Measurements from ENCODE around the gene SERP2. TPM values are rescaled to one million over a fixed set of nuclear protein-coding genes. Genes with fewer than 3 reads are reported as not detected.

SERP2 gene
- total RNA-seq, 2 donors from 2014 or later: 1.0 to 3.6 TPM

DNA sequence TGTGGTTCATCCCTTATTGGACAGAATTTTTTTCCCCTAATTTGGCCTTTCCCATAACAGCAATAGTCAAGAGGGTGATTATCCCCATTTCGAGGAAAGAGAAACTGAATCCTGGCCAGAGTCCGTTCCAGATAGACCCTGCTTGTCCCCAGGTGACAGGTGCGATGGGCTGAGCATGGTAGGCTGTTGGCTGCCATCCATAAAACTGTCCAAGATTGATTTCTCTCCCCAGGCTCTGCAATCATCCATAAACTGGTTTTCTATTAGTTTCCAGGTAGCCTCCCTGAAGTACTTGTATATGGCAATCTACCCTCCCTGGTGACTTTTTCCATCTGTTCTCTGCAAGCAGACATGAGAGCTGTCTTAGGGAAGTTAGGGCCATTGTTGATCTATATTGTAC lies 25.4 kb downstream of the SERP2 start:
- no peaks in the 10 kb centered on the region for H3K4me1 Mint-ChIP-seq (ENCODE audit: low read depth)
- H3K4me3 Mint-ChIP-seq: no peak overlapping the region
- no peak for ATAC-seq (replicated peaks in 1 of 2)
- H3K27me3 Mint-ChIP-seq (ENCODE audit: low read depth): no peaks in the 10 kb centered on the region
- H3K27ac Mint-ChIP-seq: no peak overlapping the region
- no peaks in the 10 kb centered on the region for H3K9me3 Mint-ChIP-seq
- no peaks in the 10 kb centered on the region for H3K36me3 Mint-ChIP-seq (ENCODE audit: insufficient read depth in 2 of 2)
- no peak for DNase-seq

DNA sequence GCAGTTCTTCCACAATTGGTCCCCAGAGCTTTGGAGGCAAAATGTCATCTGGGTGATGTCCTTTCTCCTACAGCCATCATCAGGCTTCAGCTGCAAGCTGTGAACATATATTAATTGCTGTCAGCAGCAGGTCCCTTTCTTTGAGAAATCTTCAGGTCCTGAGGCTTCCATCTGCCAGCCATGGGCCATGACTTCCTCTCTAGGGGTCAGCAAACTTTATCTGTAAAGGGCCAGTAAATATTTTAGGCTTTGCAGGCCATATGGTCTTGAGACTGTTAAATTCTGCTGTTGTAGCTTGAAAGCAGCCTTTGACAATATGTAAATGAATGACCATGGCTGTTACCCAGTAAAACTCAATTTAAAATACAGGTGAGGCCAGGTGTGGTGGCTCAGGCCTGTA lies 27.1 kb downstream of the SERP2 start:
- H3K27ac Mint-ChIP-seq: no peak overlapping the region
- no peaks in the 10 kb centered on the region for H3K27me3 Mint-ChIP-seq (ENCODE audit: low read depth)

DNA sequence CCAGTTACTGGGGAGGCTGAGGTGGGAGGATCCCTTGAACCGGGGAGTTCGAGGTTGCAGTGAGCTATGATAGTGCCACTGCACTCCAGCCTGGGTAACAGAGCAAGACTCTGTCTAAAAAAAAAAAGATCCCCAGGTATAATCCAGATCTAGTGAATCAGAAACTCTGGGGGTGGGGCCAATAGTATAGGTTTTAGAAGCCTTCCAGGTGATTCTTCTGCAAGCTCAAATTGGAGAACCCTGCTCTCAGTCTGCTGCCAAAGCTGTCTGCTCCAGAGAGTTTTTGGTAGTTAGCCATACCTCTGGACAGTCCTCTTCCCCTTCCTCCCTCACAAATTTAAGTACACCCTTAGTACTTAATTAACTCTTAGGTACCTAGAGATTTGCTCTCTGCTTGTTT lies 28.0 kb downstream of the SERP2 start:
- ATAC-seq (replicated peaks in 1 of 2) (no peak), DNase-seq (no peak)
- H3K36me3 Mint-ChIP-seq (ENCODE audit: insufficient read depth in 2 of 2): no peaks in the 10 kb centered on the region
- H3K27me3 Mint-ChIP-seq (ENCODE audit: low read depth): peaks cover 6% of the 10 kb centered on the region
- H3K27ac Mint-ChIP-seq: no peak overlapping the region
- no peak overlapping the region for H3K4me3 Mint-ChIP-seq
- no peaks in the 10 kb centered on the region for H3K4me1 Mint-ChIP-seq (ENCODE audit: low read depth)
- no peaks in the 10 kb centered on the region for H3K9me3 Mint-ChIP-seq

More for the DNA sequence above, 27.1 kb downstream of the SERP2 start:
- DNase-seq: no peak
- Mint-ChIP-seq H3K36me3 (ENCODE audit: insufficient read depth in 2 of 2) (no peaks in the 10 kb centered on the region), H3K4me3 (no peak overlapping the region), H3K4me1 (ENCODE audit: low read depth) (no peaks in the 10 kb centered on the region), H3K9me3 (no peaks in the 10 kb centered on the region)
- ATAC-seq (replicated peaks in 1 of 2): no peak

DNA sequence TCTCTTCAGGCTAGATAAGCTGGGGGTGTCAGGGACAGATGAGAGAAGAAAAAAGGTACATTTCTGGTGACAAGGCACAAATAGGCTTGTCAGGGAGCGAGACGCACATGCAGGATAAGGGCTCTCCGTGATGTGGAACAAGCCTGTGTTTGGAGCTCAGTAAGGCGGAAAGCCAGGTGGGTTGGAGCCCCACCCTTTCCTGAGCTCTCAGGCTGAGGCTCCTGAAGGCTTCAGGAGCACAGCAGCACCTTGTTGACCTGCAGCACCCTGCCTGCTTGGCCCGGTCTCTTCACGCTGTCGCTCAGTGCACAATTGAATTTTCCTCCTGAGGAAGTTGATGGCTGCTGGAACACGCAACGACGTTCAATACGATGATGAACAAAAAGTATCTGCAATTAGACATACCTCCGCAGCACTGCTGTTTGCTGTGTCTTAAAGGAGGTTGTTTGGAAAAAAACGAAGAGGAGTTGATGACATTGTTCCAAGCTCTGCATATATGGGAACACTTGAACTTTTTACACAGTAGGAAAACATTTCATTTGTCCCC lies 29.3 kb downstream of the SERP2 start:
- H3K4me1 Mint-ChIP-seq (ENCODE audit: low read depth): no peaks in the 10 kb centered on the region
- H3K27ac Mint-ChIP-seq: no peak overlapping the region
- peaks cover 12% of the 10 kb centered on the region for H3K27me3 Mint-ChIP-seq (ENCODE audit: low read depth)
- DNase-seq: no peak
- no peak overlapping the region for H3K4me3 Mint-ChIP-seq
- no peaks in the 10 kb centered on the region for H3K36me3 Mint-ChIP-seq (ENCODE audit: insufficient read depth in 2 of 2)
- no peak for ATAC-seq (replicated peaks in 1 of 2)
- no peaks in the 10 kb centered on the region for H3K9me3 Mint-ChIP-seq

DNA sequence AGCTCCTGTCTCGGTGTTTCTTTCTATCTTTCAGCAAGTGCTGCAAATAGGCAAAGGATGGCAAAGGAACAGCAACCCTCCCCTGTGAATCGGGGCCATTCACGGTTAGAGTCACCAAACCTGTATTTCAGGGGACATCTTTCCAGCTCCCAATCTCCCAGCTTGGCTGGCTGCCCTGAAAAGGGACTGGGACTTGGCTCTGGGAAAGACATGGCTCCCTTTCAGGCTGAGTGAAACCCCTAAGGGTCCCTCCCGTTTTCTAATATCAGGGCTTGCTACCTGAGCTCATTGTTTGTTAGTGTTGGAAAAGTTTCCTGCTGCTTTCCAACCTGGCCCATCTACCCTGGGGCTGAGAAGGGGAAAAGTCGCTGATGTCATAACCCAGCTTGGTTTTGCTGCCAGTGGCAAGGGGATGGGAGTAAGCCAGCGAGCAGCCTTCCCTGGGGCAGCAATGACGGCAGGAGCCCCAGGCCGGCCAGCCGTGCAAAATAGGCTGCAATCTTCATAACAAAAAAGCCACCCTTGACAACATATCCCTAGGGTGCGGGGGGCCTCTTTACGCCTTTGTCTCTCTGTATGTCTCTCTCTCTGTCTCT lies 29.9 kb downstream of the SERP2 start:
- H3K27ac Mint-ChIP-seq: no peak overlapping the region
- no peaks in the 10 kb centered on the region for H3K9me3 Mint-ChIP-seq
- no peaks in the 10 kb centered on the region for H3K4me1 Mint-ChIP-seq (ENCODE audit: low read depth)
- DNase-seq (no peak), ATAC-seq (replicated peaks in 1 of 2) (no peak)
- H3K27me3 Mint-ChIP-seq (ENCODE audit: low read depth): peaks cover 12% of the 10 kb centered on the region
- H3K36me3 Mint-ChIP-seq (ENCODE audit: insufficient read depth in 2 of 2): no peaks in the 10 kb centered on the region
- H3K4me3 Mint-ChIP-seq: no peak overlapping the region

DNA sequence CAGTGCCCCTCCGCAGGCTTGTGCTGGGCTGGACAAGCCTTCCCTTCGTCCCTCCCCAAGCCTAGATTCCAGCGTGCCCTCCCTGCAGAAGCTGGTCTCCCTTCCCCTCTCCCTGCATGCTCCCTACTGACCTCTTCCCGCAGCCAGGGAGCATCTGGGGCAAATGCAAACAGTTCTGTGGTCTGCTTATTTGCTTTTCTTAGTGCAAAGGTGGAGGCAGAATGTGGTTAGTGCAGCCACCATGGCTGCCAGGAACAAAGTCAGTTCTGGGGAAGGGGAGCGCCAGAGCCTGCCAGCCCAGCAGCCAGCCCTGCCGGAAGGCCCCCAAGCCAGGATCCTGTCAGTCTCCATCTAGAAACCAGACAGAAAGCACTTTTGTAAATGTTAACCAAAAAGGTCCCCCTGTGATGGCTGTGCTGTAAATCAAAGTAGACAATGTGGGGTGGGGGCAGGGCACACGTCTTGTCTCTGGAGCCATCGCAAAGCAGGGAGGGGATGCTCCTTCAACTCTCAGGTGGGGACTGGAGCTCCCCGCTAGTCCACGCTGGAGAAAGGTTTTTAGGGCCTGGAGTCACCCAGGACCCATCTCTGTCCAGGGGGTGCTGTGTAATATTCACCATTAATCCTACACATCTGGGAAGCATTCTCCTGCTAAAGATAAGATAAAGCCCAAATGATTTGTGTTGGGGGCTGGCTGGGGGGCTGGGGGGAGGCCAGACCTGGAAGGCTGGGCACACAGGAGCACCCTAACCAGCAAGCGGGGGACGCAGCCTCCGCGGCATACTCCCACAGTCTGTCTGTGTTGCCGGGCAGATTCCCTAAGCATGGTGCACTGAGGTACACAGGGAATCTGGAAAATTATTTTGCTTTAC lies 30.9 kb downstream of the SERP2 start:
- H3K27ac Mint-ChIP-seq: no peak overlapping the region
- no peak for ATAC-seq (replicated peaks in 1 of 2)
- no peaks in the 10 kb centered on the region for H3K36me3 Mint-ChIP-seq (ENCODE audit: insufficient read depth in 2 of 2)
- no peak overlapping the region for H3K4me3 Mint-ChIP-seq
- H3K9me3 Mint-ChIP-seq: no peaks in the 10 kb centered on the region
- peaks cover 12% of the 10 kb centered on the region for H3K27me3 Mint-ChIP-seq (ENCODE audit: low read depth)
- DNase-seq: no peak
- no peaks in the 10 kb centered on the region for H3K4me1 Mint-ChIP-seq (ENCODE audit: low read depth)

DNA sequence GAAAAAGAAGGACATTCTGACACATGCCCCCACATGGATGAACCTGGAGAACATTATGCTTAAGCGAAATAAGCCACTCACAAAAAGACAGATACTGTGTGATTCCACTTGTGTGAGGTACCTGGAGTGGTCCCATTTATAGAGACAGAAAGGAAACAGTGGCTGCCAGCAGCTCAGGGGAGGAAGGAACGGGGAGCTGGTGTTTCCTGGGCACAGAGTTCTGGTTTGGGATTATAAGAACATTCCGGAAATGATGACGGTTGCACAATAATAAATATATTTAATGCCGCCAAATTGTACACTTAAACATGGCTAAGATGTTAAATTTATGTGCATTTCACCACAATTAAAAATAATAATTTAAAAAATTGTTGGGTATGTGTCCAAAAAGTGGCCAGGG lies 33.0 kb downstream of the SERP2 start:
- Mint-ChIP-seq H3K27ac (no peak overlapping the region), H3K27me3 (ENCODE audit: low read depth) (peaks cover 12% of the 10 kb centered on the region), H3K4me1 (ENCODE audit: low read depth) (no peaks in the 10 kb centered on the region), H3K9me3 (no peaks in the 10 kb centered on the region), H3K36me3 (ENCODE audit: insufficient read depth in 2 of 2) (no peaks in the 10 kb centered on the region), H3K4me3 (no peak overlapping the region)
- ATAC-seq (replicated peaks in 1 of 2) (no peak), DNase-seq (no peak)

DNA sequence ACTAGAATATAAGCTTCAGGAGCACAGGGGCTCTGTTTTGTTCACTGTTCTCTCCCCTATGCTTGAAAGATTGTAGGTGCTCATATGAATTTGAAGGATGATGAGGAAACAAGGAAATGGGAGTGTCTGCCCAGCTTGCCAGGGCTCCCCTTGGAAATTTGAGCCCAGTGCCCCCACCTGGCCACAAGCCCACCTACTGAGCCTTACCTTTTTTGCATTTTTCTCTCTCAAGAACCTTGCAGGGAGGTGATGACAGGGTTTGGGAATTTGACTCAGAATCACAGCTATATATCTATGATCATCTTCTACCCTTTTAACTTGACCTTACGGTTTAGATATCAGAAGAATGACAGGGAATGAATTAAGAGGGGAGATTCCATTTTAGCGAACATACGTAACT lies 33.8 kb downstream of the SERP2 start:
- ATAC-seq (replicated peaks in 1 of 2) (no peak), DNase-seq (no peak)
- no peaks in the 10 kb centered on the region for H3K36me3 Mint-ChIP-seq (ENCODE audit: insufficient read depth in 2 of 2)
- H3K27ac Mint-ChIP-seq: no peak overlapping the region
- peaks cover 12% of the 10 kb centered on the region for H3K27me3 Mint-ChIP-seq (ENCODE audit: low read depth)
- H3K9me3 Mint-ChIP-seq: no peaks in the 10 kb centered on the region
- no peak overlapping the region for H3K4me3 Mint-ChIP-seq
- no peaks in the 10 kb centered on the region for H3K4me1 Mint-ChIP-seq (ENCODE audit: low read depth)

DNA sequence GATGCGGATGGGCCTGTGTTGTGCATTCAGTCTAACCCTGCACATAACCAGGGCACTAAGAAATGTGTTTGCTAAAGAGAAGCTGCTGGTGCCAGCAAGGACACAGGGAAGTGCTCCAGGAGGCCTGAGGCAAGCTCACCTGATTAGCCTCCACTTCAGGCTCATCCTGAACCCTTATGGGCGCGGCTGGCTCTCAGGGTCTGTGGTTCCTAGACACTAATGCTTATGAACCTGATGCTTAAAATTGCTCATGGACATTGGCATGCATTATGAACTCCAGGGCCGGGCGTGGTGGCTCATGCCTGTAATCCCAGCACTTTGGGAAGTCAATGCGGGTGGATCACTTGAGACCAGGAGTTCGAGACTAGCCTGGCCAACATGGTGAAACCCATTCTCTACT lies 34.3 kb downstream of the SERP2 start:
- Mint-ChIP-seq H3K4me1 (ENCODE audit: low read depth) (peaks cover 1% of the 10 kb centered on the region), H3K9me3 (no peaks in the 10 kb centered on the region), H3K36me3 (ENCODE audit: insufficient read depth in 2 of 2) (no peaks in the 10 kb centered on the region), H3K4me3 (no peak overlapping the region), H3K27me3 (ENCODE audit: low read depth) (peaks cover 12% of the 10 kb centered on the region), H3K27ac (no peak overlapping the region)
- ATAC-seq (replicated peaks in 1 of 2): no peak
- DNase-seq: no peak

DNA sequence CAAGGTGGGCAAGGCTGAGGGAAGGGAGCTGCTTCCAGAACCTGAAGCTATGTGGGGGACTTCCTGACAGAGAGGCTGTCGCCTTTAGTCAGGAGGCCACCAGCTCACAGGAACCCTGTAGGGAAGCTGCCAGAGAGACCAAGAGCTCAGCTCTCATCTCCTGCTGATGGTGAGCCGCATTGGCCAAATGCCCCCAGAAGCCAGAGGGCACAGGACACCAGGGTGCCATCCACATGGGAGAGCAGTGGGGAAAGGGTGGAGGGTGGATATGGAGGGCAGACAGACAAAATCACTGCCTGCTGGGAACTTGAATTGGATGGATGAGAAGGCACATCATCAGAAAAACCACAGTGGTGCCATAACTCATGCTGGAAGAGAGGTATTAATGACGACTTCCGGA lies 36.0 kb downstream of the SERP2 start:
- ATAC-seq (replicated peaks in 1 of 2): no peak
- Mint-ChIP-seq H3K36me3 (ENCODE audit: insufficient read depth in 2 of 2) (no peaks in the 10 kb centered on the region), H3K9me3 (no peaks in the 10 kb centered on the region), H3K27ac (no peak overlapping the region), H3K4me3 (no peak overlapping the region), H3K4me1 (ENCODE audit: low read depth) (peaks cover 5% of the 10 kb centered on the region), H3K27me3 (ENCODE audit: low read depth) (peaks cover 12% of the 10 kb centered on the region)
- no peak for DNase-seq

DNA sequence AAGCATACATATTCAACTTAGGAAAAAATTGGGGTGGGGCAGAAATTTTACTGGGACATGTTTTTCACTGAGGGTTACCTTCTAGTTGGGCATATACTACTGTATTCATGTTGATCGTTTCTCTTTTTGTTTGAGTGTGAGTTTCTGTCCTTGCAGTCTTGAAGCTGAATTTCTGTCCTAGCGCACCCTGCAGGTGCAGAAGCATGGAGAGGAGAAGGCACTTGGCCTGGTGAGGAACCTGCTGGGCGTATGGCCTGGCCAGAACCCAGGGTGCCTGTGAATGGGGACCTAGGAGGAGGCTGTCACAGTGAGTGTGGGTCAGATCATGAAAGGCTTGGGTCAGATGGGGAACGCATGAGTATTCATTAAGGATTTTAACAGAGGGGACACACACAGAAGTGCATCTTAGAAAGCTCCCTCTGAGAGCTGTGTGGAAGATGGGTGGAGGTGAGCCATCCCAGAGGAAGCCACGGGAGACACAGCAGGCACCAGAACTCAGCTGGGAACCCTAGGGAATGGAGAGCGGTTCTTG lies 36.8 kb downstream of the SERP2 start:
- no peak overlapping the region for H3K27ac Mint-ChIP-seq
- H3K4me3 Mint-ChIP-seq: no peak overlapping the region
- peaks cover 5% of the 10 kb centered on the region for H3K4me1 Mint-ChIP-seq (ENCODE audit: low read depth)
- no peaks in the 10 kb centered on the region for H3K9me3 Mint-ChIP-seq
- no peaks in the 10 kb centered on the region for H3K36me3 Mint-ChIP-seq (ENCODE audit: insufficient read depth in 2 of 2)
- peaks cover 12% of the 10 kb centered on the region for H3K27me3 Mint-ChIP-seq (ENCODE audit: low read depth)
- ATAC-seq (replicated peaks in 1 of 2) (no peak), DNase-seq (no peak)

DNA sequence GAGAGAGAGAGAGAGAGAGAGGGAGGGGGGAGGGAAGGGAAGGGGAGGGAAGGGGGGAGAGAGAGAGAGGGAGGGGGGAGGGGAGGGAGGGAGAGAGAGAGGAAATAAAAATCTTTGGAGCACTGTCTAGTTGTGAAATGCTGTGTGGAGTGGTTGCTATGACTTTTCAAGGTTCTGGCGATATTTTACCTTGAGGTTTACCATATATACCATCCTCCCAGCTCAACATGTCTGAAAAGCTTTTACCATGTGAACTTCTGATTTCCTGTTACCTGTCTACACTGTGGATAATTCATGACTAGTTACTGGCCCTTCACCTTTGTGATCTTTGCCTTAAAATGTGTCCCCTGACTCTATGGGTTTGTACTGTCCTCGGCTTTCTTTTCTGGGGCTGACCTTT lies 38.2 kb downstream of the SERP2 start:
- H3K36me3 Mint-ChIP-seq (ENCODE audit: insufficient read depth in 2 of 2): no peaks in the 10 kb centered on the region
- peaks cover 5% of the 10 kb centered on the region for H3K4me1 Mint-ChIP-seq (ENCODE audit: low read depth)
- DNase-seq: no peak
- no peaks in the 10 kb centered on the region for H3K9me3 Mint-ChIP-seq
- no peak overlapping the region for H3K4me3 Mint-ChIP-seq
- ATAC-seq (replicated peaks in 1 of 2): no peak
- no peak overlapping the region for H3K27ac Mint-ChIP-seq
- H3K27me3 Mint-ChIP-seq (ENCODE audit: low read depth): peaks cover 5% of the 10 kb centered on the region

DNA sequence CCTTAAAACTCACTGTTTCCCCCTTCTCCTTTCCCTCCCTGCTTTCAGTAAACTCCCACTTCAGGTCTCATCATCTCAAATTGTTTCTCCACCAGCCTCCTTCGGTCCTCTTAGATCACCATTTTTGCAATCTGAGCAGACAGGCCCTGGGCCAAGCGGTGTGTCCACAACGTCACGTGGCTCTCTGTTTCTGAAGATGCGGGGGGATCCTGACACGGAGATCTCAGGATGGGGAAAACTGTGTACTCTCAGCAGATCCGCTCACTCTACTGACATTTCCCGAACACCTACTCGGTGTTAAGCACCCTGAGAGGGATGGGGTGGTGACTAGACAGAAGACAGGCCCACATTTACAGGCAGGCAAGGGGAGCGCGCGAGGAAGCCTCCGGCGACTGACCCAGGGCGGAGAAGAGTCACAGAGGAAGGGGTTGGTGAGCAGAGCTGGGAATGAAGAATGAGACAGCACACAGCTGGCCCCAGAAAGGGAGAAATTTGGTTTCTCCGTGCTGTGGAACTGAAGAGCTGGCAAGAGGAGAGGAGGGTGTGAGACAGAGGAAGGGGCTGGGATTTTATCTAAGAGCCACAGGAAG lies 38.8 kb downstream of the SERP2 start:
- DNase-seq: no peak
- Mint-ChIP-seq H3K9me3 (no peaks in the 10 kb centered on the region), H3K27me3 (ENCODE audit: low read depth) (no peaks in the 10 kb centered on the region), H3K36me3 (ENCODE audit: insufficient read depth in 2 of 2) (no peaks in the 10 kb centered on the region), H3K4me3 (no peak overlapping the region), H3K4me1 (ENCODE audit: low read depth) (peaks cover 5% of the 10 kb centered on the region), H3K27ac (no peak overlapping the region)
- no peak for ATAC-seq (replicated peaks in 1 of 2)

All from activated T-cell treated with anti-CD3 and anti-CD28 coated beads, Interleukin-2, amount 50 U/mL, for 72 hours (primary cell).